Right lobe of liver (tissue), 4 donors: Measurements from ENCODE around the gene THAP4.

Experiments
- CTCF ChIP-seq, 4 donors: fragments of 200-600 bp in 3 of 4; fragments of 450-650 bp in 1 of 4; IDR thresholded peaks; one replicate each; pipeline versions ENCODE4 v1.5.1 to v1.8.0; 2016 to 2022; ENCODE audit warnings: antibody characterized with exemption in 4 of 4, mild to moderate bottlenecking in 2 of 4
- POLR2A ChIP-seq: fragments of 450-650 bp; IDR thresholded peaks from one replicate; pipeline ENCODE4 v1.6.1; 2017; ENCODE audit warnings: antibody characterized with exemption, mild to moderate bottlenecking
- donor health status: DM: no; HTN: no; CAD: no.
- donor health status: DM: no; HTN: no; CAD: no.
- donor health status: DM: no; HTN: yes; CAD: no.

DNA sequence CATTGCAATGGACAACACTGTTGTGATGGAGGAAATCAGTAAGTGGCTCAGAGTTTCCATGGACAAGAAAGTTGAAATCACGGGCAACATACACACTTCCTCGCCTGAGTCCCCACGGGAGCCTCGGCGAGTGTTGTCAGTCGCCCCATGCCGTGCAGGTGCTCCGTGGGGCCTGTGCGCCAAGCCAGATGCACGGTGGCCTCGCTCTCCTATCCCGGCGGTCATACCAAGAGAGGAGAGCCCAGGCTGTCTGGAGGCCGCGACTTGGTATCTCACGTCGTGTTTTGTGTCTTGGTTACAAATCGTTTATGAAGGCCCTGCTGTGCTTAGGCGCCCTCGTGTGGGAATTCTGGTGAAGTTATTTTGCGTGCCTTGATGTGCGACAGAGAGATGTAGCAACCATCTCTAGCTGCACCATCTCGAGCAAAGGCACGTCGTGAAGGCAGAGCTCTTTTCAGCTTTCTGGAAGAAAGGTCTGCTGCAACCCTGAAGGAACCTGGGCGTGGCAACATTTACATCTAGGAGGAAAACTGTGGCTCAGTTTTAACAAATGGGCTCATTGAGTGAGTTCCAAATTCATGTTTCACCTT is 22.3 kb upstream of the THAP4 start:
- TF ChIP-seq CTCF (IDR thresholded peaks at IDR 0.05) (peak; percentile 57 to 64 (median 58)), POLR2A (no peak)
